Epithelial cell of prostate (primary cell): Measurements from ENCODE around the gene GLTP.
A peak's percentile ranks its signal among the peaks of the same experiment; 100 is the strongest.

Source experiments
- DNase-seq: peaks from one replicate; pipeline ENCODE4 v3.0.0-alpha.2; 2011; ENCODE audit warnings: low read depth, low spot score
- H3K27ac ChIP-seq: fragments of 450-650 bp; 2 replicates; pipeline ENCODE4 v1.5.1; 2017; ENCODE audit warnings: mild to moderate bottlenecking

Gene GLTP

DNA sequence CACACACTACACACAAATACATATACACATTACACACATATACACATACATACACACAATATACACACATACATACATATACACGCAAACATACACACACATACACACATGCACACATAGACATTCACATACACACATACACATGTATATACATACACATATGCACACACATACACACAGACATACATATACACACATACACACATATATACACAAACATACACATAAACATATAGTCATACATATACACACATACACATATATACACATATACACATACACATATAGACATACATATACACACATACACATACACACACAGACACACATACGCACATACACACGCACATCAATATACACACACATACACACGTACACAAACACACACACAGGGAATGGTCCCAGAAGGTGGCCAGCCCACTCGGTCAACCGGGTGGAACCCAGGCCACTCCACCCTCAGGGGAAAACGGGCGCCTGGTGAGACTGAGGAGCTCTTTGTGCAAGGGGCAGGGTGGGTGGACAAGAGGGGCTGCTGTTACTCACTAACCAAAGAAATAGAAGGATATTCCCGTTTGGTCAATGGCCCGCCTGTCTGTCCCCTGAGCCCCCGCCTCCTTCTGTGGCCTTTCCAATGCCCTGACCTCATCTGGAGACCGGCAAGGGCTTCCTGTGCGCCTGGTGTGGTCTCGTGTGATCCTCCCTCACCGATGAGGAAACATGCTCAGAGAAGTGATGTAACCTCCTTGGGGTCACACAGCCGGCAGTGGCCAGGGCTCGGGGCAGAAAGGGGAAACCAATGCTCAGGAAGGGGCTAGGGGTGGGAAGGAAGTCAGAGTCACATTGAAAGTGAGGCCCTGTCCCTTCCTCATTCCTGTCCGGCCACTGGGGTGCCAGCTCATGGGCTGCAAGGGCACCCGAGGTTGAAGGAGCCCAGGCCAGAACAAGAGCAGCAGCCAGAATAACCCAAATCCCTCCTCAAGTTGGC is 52.5 kb downstream of the GLTP start:
- no peak overlapping the region for H3K27ac ChIP-seq
- no peak for DNase-seq

DNA sequence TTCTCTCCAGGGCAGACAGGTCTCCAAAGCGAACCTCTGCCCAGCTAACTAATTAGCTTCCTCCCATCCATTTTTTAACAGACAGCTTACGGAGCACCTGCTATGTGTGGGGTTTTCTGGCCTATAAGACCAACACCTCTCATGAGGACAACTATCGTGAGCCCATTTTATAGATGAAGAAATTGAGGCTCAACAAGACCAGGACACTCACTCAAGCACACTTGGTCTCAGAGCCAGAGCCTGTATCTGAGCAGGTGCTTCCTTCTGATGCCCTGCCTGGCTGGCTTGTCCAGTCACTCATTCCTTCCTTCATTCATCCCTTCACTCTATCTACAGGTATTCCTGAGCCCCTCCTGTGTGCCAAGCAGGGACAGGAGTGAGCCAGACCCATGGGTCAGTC is 53.3 kb downstream of the GLTP start:
- DNase-seq: no peak
- no peak overlapping the region for H3K27ac ChIP-seq

DNA sequence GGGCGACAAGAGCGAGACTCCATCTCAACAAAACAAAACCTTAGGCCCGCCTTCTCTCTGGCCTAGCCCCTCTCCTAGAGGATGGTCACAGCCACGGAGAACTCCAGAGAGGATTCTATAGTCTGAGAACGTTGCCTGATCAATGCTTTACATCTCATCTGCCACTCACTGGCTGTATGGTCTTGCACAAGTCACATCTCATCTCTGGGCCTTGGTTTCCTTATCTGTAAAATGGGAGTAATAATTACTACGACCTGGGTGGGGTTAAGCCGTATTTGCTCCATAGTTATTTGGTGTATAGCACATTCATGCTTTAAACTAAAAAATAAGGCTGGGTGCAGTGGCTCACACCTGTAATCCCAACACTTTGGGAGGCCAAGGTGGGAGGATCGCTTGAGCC is 55.6 kb downstream of the GLTP start:
- no peak overlapping the region for H3K27ac ChIP-seq
- no peak for DNase-seq

DNA sequence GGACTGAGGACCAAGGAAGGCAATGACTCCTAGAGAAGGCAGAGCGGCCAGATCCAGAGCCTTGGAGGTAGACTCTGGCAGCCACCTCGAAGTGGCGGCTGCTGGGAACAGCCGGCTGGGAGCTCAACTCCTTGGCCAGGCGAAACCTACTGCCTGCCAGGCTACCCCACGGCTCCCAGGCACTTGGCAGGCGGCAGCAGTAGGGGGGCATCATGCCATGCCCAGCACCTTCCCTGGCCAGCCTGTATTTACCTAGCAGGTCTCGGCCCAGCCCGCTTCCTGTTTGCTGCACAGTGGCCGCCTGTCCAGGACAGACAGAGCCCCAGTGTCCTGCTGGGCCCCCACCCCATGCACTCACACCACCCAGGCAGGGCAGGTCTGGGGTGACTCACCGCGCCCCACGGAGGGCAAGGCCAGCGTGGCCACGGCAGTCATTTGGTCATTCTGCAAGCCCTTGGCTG is 57.4 kb downstream of the GLTP start:
- H3K27ac ChIP-seq: peak overlapping the region; percentile 59
- no peak for DNase-seq

DNA sequence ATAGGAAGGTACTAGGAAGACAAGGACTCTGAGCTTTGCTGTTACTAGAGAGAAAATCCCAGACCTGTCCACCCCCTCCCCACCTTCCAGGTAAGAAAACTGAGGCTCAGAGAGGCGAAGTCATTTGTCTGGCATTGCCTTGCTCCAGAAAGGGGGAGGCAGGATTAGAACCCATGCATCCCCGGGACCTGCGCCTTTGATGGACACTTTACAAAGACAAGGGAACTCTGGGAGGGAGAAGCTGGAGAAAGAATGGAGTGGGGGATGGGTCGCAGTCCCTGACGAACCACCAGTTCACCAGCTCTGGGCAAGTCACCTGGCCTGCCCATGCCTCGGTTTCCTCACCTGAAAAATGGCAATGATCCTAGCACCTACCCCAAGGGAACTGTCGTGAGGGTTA is 57.9 kb downstream of the GLTP start:
- DNase-seq: no peak
- H3K27ac ChIP-seq: peak overlapping the region; percentile 59

DNA sequence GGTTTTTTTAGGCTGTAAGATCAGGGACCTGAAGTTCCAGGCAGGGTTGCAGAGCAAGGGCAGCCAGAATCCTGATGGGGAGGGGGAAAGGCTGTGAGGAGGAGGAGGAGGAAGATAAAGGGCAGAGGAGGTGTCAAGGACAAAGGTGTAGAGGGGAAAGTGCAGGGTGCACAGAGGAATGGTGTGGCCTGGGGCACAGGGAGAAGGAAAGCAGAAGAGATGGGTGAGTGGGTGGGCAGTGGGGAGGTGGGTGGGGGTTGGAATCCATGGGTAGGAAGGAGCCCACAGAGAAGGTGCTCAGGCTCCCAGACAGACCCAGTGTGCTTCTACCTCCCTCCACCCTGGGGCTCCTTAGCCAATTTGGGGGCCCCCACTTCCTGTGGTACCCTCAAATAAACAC is 58.4 kb downstream of the GLTP start:
- peak overlapping the region; percentile 59 for H3K27ac ChIP-seq
- no peak for DNase-seq

DNA sequence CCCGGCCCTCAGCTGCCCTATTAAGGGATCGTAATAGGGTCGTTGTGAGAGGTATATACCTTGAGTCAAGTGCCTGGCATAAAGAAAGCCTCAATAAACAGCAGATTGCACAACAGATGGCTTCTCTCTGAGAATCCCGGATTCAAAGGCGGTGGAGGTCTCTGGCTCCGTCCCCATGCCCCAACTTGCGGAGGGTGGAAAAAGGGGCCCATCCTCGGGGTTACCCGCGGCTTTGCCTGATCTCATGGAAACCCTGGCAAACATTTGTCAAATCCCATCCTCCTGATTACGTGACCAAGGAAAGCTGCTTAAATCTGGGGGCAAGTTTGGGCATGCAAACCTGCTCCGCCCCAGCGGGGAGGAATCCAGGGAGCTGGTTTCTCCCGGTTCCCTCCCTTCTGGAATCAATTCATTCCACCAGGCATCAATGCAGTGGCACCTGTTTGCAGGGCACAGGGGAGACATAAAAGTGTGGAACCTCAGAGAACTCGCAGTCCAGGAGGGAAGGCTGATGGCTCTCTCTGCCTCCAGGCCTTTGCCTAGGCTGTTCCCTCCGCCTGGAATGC is 59.4 kb downstream of the GLTP start:
- H3K27ac ChIP-seq: peak overlapping the region; percentile 51
- no peak for DNase-seq

DNA sequence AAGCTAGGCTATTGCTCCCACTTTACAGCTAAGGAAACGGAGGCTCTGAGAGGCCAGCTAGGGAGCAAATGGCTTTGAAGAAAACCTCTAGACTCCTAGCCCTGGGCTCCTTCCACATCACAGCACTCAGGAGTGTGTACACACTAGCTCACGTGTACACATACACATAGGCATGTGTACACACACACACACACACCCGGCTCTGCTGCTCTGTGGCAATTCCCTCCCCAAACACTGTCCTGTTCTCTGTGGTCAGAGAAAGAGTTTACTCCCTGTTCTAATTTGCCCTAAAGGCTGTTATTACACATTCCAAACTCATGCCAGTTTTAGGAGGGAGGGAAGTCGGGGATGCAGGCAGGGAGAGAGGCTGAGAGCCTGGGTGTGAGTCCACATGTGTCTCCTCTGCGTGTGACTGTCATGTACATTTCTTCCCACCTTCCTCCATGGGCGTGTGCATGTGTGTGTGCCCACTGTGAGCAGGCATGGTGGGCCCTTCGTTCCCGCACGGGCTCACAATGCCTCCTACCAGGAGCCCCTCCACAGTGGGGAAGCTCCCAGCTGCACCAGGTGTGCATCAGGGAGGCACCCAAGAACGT is 61.3 kb downstream of the GLTP start:
- DNase-seq: peak; percentile 76
- peak overlapping the region; percentile 12 for H3K27ac ChIP-seq

DNA sequence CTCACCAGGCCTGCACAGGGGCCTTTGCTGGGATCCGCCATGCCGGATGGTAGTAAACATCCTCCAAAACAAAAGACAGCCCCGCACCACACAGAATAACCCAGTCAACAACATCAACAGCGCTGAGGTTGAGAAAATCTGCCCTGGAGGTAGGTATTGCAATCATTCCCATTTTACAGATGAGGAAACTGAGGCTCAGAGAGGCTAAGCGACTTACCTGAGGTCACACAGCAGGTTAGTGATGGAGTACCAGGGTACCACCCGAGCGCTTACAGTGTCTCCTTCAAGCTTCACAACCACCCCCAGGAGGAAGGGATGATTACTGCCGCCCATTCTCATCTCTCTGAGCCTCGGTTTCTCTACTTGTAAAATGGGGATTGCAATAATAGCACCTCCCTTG is 62.1 kb downstream of the GLTP start:
- no peak overlapping the region for H3K27ac ChIP-seq

DNA sequence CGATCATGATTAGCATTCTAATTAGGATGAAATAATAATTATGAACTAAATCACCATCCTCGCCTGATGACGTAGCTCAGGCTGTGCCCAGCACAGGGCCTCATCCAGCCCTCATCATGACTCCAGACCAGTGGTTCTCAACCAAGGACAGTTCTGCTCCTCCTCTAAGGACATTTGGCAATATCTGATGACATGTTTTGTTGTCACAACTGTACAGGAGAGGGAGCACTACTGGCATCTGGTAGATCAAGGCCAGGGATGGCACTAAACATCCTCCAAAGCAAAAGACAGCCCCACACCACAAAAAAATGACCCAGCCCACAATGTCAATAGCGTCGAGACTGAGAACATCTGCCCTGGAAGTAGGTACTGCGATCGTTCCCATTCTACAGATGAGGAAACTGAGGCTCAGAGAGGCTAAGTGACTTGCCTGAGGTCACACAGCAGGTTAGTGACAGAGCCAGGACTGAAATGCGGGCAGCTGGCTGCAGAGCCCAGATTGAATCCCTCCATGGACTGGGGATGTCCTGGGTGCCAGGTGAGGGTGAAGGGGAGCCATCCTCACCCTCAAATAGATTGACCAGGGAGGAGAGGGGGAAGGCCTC is 62.6 kb downstream of the GLTP start:
- DNase-seq: no peak
- no peak overlapping the region for H3K27ac ChIP-seq

More for the DNA sequence above, 62.1 kb downstream of the GLTP start:
- DNase-seq: no peak

DNA sequence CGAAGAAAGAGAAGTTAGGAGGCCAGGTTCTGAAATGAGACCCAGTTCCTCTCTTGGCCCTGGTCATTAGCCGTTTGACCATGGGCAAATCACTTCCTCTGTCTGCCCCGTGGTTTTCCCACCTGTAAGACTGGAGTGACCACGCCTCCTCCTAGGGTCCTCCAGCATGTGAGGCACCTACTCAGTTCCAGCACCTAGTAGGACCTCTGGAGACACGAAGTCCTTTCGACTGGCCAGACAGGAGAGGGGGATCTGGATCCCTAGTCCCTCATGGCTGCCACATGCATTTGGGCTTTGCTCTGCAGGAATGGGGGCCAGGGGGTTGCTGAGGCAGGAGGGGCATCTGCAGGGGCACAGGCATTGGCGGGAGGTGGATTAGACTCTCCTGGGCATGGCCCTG is 63.5 kb downstream of the GLTP start:
- H3K27ac ChIP-seq: no peak overlapping the region
- no peak for DNase-seq

DNA sequence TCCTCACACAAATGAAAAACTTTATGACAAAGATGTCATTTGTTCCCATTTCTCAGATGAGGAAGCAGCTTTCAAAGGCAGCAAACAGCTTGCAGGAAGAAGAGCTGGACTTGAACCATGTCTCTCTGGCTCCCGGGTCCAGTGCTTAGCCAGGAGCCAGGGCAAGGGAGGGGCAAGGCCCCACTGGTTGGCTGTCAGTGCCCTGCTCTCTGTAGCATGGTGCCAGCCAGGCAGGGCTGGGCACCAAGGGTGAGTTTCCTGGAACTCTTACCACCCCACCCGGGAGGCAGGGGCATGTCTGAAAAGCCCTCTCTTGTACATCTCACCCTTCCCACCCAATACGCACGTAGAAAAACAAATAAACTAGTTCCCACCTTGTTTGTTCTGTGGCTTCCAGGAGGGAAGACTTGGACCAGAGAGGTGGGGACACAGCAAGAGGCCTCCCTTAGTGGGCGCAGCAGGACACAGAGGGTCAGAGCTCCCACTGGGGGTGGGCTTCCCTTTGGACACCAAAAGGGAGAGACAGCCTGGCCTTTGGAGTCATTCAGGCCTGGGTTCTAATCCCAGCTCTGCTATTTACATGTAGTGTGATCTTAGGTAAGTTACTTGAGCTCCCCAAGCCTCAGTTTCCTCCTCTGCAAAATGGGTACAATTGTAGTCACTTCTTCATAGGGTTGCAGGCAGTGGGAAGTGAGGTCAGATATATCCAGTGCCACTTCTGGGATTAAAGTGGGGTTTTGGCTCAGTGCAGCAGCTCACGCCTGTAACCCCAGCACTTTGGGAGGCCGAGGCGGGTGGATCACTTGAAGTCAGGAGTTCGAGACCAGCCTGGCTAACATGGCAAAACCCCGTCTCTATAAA is 64.4 kb downstream of the GLTP start:
- no peak overlapping the region for H3K27ac ChIP-seq
- no peak for DNase-seq

DNA sequence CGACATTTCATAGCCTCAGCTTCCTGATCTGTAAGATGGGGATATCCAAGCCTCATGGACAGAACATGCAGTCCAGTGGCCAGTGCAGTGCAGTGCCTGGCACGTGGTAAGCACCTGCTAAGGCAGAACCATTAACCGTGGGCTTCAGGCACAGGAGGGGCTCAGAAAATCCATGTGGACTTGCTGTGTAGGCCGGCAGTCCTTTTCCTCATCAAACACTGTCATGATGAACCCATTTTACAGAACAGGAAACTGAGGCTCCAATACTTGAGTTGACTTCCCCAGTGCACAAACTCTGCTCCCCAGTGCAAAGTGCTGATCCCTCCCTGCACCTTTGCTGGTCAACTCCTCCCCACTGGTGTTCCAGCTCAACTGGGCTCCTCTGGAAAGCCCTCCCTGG is 65.1 kb downstream of the GLTP start:
- no peak overlapping the region for H3K27ac ChIP-seq
- no peak for DNase-seq

DNA sequence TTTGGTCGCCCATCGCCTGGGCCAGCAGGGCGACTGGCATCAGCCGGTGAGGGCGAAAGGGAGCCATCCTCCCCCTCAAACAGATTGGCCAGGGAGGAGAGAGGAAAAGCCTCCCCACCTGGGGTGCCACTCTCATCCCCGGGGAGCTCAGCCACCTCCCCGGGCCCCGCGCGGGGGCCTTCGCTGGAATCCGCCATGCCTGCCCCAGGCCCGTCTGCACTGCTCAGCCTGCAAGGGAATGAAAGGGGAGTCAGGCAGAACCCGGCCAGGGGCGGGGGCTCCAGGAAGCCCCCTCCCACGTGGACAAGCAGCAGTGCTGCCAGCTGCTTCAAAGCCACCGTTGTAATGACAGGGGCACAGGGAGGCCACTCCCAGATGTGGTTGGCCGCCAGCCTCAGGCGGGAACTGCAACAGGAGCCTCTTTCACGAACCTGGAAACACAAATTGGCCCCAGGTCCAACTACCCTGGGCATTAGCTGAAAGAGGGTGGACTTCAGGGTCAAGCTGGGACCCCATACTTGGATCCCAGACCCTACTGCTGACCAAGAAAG is 65.7 kb downstream of the GLTP start:
- no peak overlapping the region for H3K27ac ChIP-seq
- no peak for DNase-seq

DNA sequence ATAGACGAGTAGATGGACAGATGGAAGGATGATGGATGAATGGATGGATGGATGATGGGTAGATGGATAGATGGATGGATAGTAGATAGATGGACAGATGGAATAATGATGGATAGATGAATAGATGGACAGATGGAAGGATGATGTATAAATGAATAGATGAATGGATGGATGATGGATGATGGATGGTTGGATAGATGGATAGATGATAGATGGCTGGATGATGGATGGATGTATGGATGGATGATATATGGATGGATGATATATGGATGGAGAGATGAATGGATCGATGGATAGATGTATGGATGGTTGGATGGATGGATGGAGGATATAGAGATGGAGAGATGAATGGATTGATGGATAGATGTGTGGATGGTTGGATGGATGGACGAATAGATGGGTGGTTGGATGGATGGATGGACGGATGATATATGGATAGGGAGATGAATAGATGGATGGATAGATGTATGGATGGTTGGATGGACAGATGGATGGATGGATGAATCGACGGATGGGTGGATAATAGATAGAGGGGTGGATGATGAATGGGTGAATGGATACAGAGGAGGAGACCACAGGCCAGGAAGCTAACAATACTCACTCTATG is 66.4 kb downstream of the GLTP start:
- no peak for DNase-seq
- no peak overlapping the region for H3K27ac ChIP-seq

DNA sequence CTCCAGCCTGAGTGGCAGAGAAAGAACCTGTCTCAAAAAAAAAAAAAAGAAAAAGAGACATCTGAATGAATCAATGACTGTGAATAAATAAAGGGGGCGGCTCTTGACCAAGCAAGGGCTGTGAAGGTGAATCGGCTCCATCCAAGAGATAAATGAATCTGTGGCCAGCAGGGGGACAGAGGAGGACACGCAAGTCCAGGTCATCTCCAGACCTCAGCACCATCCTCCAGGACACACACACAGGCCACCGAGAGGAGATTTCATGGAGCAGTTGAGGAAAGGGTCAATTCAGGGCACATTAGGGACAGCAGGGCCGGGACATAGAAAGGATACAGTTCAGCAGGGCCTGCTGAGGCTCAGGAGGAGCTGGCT is 68.7 kb downstream of the GLTP start:
- DNase-seq: no peak
- H3K27ac ChIP-seq: no peak overlapping the region

DNA sequence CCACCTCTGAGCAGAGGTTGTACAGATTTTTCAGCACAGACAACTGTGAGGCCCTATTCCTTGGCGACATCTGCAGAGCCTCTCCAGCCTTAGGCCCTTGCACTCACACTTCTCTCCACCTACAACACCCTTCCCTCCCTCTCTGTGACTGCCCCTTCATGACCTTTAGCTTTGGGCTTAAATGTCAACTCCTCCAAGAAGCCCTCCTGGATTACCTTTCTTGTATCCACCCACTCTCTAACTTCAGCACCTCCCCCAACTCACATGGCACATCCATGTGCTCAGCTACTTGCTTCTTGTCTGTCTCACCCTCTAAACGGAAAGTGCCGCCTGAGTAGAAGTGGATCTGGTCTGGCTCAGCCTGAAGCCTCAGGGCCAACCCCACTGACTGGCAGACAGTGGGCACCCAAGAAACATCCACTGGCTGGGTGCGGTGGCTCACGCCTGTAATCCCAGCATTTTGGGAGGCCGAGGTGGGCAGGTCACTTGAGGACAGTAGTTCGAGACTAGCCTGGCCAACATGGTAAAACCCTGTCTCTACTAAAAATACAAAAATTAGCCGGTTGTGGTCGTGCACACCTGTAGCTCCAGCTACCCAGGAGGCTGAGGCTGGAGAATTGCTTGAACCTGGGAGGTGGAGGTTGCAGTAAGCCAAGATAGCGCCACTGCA is 69.3 kb downstream of the GLTP start:
- DNase-seq: no peak
- no peak overlapping the region for H3K27ac ChIP-seq

DNA sequence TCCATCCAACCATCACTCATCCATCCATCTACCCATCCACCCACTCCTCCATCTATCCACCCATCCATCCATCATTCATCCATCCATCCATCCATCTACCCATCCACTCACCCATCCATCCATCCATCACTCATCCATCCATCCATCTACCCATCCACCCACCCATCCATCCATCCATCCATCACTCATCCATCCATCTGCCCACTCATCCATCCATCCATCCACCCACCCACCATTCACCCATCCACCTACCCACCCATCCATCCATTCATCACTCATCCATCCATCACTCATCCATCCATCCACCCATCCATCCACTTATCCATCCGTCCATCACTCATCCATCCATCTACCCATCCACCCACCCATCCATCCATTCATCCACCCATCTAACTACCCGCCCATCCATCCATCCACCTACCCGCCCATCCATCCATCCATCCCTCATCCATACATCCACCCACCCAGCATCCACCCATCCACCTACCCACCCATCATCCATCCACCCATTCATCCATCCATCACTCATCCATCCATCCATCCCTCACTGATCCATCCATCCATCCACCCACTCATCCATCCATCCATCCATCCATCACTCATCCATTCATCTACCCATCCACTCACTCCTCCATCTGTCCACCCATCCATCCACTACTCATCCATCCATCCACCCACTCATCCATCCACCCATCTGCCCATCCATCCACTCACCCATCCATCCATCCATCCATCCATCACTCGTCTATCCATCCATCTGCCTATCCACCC is 71.3 kb downstream of the GLTP start:
- DNase-seq: no peak
- H3K27ac ChIP-seq: no peak overlapping the region
